GM10248 (cell line): Measurements from ENCODE around the gene GALNT2.

Source experiments
- CTCF ChIA-PET: fragments of 300-600 bp; sonication (Branson Sonifier 250); formaldehyde crosslinking; extraction: SDS; loops from one replicate; lab custom pipeline; 2021; ENCODE audit warnings: antibody characterized with exemption; lab: Yijun Ruan, JAX
- POLR2A ChIA-PET: fragments of 350-650 bp; sonication (Branson Sonifier 250); formaldehyde crosslinking; extraction: SDS; loops from one replicate; lab custom pipeline; 2020; ENCODE audit warnings: antibody characterized with exemption; lab: Yijun Ruan, JAX
- DNase-seq: peaks from one replicate; pipeline ENCODE4 v3.0.0; 2012; ENCODE audit errors: extremely low spot score
- TF ChIP-seq, protein P1 (sequence below): IDR thresholded peaks from 2 replicates; pipeline ENCODE4 v1.5.1; 2012; ENCODE audit warnings: mild to moderate bottlenecking, low read depth; ENCODE audit errors: extremely low read depth, missing control alignments, control extremely low read depth

Gene GALNT2

DNA sequence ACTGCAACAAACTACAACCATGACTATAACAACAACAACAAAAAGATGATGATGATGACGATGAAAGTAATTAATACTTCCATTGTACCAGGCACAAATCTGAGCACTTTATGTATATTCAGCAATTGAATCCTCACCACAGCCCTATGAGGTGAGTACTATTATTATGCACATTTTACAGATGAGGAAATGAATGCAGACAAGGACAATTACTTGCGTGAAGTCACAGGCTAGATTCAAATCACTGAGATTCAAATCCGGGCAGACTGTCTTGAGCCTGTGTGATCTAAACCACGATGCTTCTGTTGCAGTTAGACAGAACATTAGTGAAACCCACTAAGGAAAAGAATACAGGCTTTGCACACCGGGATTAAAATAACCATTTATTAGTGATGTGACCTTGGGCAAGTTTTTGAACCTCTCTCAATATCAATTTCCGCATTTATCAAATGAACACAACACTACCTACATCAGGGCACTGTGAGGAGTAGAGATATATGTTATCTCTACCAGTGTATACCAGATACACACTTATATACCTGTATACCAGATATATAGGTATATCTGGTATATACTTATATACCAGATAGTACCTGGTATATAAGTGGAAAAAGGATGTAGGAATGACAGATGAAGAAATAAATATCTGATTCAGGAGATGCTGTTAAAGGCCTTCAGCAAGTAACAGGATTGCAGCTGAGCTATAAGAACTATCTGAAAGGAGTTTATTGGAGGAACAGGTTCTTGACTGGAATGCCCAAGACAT is 34.3 kb upstream of the GALNT2 start:
- ChIA-PET POLR2A (no interaction called here), CTCF (interaction anchor here (1.0 to 1.1 kb wide), 2 partner anchors 24 to 26 kb away, joined by 3 read pairs; no protein-coding TSS in a partner anchor)
- no peak for DNase-seq
- TF ChIP-seq, protein P1, sequence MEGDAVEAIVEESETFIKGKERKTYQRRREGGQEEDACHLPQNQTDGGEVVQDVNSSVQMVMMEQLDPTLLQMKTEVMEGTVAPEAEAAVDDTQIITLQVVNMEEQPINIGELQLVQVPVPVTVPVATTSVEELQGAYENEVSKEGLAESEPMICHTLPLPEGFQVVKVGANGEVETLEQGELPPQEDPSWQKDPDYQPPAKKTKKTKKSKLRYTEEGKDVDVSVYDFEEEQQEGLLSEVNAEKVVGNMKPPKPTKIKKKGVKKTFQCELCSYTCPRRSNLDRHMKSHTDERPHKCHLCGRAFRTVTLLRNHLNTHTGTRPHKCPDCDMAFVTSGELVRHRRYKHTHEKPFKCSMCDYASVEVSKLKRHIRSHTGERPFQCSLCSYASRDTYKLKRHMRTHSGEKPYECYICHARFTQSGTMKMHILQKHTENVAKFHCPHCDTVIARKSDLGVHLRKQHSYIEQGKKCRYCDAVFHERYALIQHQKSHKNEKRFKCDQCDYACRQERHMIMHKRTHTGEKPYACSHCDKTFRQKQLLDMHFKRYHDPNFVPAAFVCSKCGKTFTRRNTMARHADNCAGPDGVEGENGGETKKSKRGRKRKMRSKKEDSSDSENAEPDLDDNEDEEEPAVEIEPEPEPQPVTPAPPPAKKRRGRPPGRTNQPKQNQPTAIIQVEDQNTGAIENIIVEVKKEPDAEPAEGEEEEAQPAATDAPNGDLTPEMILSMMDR = no peak

DNA sequence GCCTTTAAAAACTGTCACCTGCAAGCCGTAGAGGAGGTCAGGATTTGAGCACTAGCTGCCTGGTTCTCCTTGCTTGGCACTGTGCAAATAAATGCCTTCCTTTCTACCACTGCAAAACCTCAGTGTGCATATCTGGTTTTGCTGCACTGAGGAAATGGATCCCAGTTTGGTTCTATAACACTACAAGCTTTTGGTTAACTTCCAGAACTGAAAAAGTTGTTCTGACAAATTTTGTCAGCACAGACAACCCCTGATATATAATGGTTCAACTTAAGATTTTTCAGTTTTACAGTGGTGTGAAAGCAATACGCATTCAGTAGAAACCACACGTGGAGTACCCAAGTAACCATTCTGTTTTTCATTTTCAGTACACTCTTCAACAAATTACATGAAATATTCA is 29.8 kb upstream of the GALNT2 start:
- CTCF ChIA-PET = no interaction called here
- DNase-seq = no peak
- POLR2A ChIA-PET = no interaction called here
- TF ChIP-seq, protein P1 = no peak

GRCh38 chr1:230040440-230040839 is 26.6 kb upstream of the GALNT2 start:
- CTCF ChIA-PET = interaction anchor here (0.9 kb wide), 1 partner anchor 10 kb away, joined by 3 read pairs; no protein-coding TSS in a partner anchor
- DNase-seq = no peak
- POLR2A ChIA-PET = no interaction called here
- TF ChIP-seq, protein P1 = no peak

DNA sequence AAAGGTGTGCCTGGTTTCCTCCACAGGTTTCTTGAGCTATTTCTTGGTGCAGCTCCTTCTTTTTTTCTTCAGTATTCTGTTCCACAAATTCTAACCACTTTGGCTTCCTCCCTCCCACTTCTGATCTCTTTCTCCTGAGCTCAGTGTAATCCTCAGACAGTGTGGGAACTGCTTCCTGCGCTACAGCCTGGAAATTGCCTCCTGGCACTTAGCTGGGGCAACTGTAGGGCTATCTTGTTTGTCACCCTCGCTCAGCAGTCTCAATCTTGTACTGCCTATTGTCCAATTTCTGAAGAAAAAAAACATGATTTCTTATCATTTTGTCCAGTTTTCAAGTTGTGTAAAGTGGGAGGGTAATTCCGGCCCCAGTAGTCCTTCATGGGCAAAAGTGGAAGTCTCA is 24.0 kb upstream of the GALNT2 start:
- ChIA-PET POLR2A (no interaction called here), CTCF (interaction anchor here (1.2 to 1.5 kb wide), 2 partner anchors 11 to 24 kb away, joined by 5 to 6 read pairs; no protein-coding TSS in a partner anchor)
- no peak for DNase-seq
- TF ChIP-seq, protein P1 = no peak

DNA sequence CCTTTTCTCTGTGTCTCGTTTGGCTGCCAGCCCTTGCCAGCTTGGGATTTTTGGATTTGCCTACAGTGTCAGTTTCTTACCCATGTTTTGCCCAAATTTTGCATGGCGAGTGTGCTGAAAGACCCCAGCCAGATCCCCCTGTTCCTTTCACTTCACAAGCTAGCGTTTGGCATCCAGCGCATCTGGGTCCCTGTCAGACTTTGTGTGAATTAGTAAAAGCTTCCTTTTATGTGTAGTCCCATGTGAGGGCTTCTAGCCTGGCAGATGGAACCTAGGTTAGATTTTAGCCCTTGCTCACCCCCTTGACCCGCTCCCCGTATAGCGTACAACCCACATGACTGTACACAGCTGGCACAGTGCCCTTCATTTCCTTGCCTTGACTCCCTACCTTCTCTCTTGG is 22.3 kb upstream of the GALNT2 start:
- ChIA-PET CTCF (interaction anchor here (1.1 kb wide), 1 partner anchor 11 kb away, joined by 5 read pairs; no protein-coding TSS in a partner anchor), POLR2A (no interaction called here)
- TF ChIP-seq, protein P1 = no peak

GRCh38 chr1:230047114-230047865 is 19.7 kb upstream of the GALNT2 start:
- POLR2A ChIA-PET = no interaction called here
- TF ChIP-seq, protein P1 = no peak
- CTCF ChIA-PET = no interaction called here
- no peak for DNase-seq

More for the DNA sequence above, 22.3 kb upstream of the GALNT2 start:
- no peak for DNase-seq
